Fibroblast of peridontal ligament (primary cell): ENCODE data around the gene ZNF804B.

Source experiments
- DNase-seq: peaks from one replicate; pipeline ENCODE4 v3.0.0-alpha.2; 2010; ENCODE audit errors: extremely low read depth

Gene ZNF804B

GRCh38 chr7:88835147-88835728, 75.7 kb downstream of the ZNF804B start:
- no peak for DNase-seq

- no peak for DNase-seq
Measured at GRCh38 chr7:88842201-88842600, 82.7 kb downstream of the ZNF804B start.

GRCh38 chr7:88845091-88845490, 85.6 kb downstream of the ZNF804B start:
- DNase-seq: no peak

GRCh38 chr7:88851220-88851619, 91.7 kb downstream of the ZNF804B start:
- DNase-seq: no peak

- no peak for DNase-seq
Measured at GRCh38 chr7:88859288-88859687, 99.8 kb downstream of the ZNF804B start.

GRCh38 chr7:88866265-88866863, 106.9 kb downstream of the ZNF804B start:
- no peak for DNase-seq

GRCh38 chr7:88867158-88867557, 107.7 kb downstream of the ZNF804B start:
- no peak for DNase-seq

GRCh38 chr7:88868456-88868855, 109.0 kb downstream of the ZNF804B start:
- no peak for DNase-seq

- no peak for DNase-seq
Measured at GRCh38 chr7:88881136-88881535, 121.6 kb downstream of the ZNF804B start.

GRCh38 chr7:88885131-88885530, 125.6 kb downstream of the ZNF804B start:
- DNase-seq: no peak

GRCh38 chr7:88888684-88889083, 129.2 kb downstream of the ZNF804B start:
- no peak for DNase-seq

GRCh38 chr7:88910516-88910915, 151.0 kb downstream of the ZNF804B start:
- no peak for DNase-seq

- no peak for DNase-seq
Measured at GRCh38 chr7:88912852-88913251, 153.4 kb downstream of the ZNF804B start.

- DNase-seq: no peak
Measured at GRCh38 chr7:88915615-88916014, 156.1 kb downstream of the ZNF804B start.

- no peak for DNase-seq
Measured at GRCh38 chr7:88919478-88920131, 160.1 kb downstream of the ZNF804B start.

- DNase-seq: no peak
Measured at GRCh38 chr7:88922944-88923343, 163.4 kb downstream of the ZNF804B start.

GRCh38 chr7:88928276-88928675, 168.8 kb downstream of the ZNF804B start:
- DNase-seq: no peak

GRCh38 chr7:88929719-88930118, 170.2 kb downstream of the ZNF804B start:
- no peak for DNase-seq

GRCh38 chr7:88933285-88933684, 173.8 kb downstream of the ZNF804B start:
- DNase-seq: no peak

GRCh38 chr7:88942815-88943501, 183.5 kb downstream of the ZNF804B start:
- DNase-seq: no peak

GRCh38 chr7:88951826-88952225, 192.3 kb downstream of the ZNF804B start:
- DNase-seq: no peak

GRCh38 chr7:88964418-88964817, 204.9 kb downstream of the ZNF804B start:
- DNase-seq: no peak

- DNase-seq: no peak
Measured at GRCh38 chr7:88965371-88965770, 205.9 kb downstream of the ZNF804B start.
